ENCODE data around the gene BIVM. TPM values are rescaled to one million over a fixed set of nuclear protein-coding genes. Genes with fewer than 3 reads are reported as not detected.

The BIVM gene
- total RNA-seq, 2 donors from 2014 or later = 16.2 to 22.0 TPM

DNA sequence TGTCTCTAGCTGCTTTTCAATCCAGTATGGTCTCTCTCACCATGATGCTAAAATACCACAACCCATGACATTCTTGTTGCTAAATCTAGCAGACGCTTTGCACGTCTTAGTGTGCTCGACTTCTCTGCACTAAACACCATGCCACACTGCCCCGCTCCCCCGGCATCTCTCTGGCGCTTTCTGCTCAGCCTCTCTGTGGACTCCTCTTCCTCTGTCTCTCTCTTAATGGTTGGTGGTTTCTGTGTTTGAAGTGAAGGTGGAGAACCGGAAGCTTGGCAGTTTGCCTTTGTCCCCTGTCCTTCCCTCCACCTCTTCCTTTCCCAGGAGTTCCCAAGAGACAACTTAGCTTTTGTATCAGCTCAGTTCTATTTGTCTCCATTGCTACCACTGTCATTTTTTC lies 55.8 kb downstream of the BIVM start:
- DNase-seq (ENCODE audit: low spot score) = no peak
- Histone ChIP-seq H3K9me3 (no peaks in the 10 kb centered on the region), H3K27me3 (replicated peaks; ENCODE audit: insufficient read depth) (no peaks in the 10 kb centered on the region), H3K27ac (no peak overlapping the region), H3K36me3 (peaks cover 0 to 15% of the 10 kb centered on the region in 2 donors), H3K4me3 (no peak overlapping the region), H3K4me1 (replicated peaks) (no peaks in the 10 kb centered on the region)
- intact Hi-C loops (cut with DNase I) = no loop called here
- TF ChIP-seq POLR2AphosphoS5 (IDR thresholded peaks at IDR 0.05) (no peak), POLR2A (IDR thresholded peaks at IDR 0.05) (no peak)
- TF ChIP-seq, protein P1, sequence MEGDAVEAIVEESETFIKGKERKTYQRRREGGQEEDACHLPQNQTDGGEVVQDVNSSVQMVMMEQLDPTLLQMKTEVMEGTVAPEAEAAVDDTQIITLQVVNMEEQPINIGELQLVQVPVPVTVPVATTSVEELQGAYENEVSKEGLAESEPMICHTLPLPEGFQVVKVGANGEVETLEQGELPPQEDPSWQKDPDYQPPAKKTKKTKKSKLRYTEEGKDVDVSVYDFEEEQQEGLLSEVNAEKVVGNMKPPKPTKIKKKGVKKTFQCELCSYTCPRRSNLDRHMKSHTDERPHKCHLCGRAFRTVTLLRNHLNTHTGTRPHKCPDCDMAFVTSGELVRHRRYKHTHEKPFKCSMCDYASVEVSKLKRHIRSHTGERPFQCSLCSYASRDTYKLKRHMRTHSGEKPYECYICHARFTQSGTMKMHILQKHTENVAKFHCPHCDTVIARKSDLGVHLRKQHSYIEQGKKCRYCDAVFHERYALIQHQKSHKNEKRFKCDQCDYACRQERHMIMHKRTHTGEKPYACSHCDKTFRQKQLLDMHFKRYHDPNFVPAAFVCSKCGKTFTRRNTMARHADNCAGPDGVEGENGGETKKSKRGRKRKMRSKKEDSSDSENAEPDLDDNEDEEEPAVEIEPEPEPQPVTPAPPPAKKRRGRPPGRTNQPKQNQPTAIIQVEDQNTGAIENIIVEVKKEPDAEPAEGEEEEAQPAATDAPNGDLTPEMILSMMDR (IDR thresholded peaks at IDR 0.05) = no peak
- 87% methylated on average over 7 of the region's 7 CpGs for WGBS

DNA sequence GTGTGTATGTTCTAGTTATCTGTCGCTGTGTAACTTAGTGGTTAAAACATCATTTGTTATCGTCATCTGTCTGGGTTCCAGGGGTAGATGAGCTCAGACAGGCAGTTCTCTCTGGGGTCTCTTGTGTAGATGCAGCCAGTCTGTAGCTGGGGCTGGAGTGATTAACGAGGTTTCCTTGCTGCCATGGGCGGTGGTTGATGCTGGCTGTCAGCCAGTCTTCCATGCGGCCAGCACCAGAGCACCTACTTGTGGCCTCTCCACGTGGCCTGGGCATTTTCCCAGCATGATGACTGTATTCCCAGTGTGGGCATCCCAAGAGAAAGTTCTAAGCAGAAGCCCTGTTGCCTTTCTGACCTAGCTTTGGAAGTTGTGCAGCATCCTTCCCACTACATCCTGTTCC lies 57.6 kb downstream of the BIVM start:
- no peak for DNase-seq (ENCODE audit: low spot score)
- no peaks in the 10 kb centered on the region for H3K9me3 ChIP-seq
- peaks cover 3 to 15% of the 10 kb centered on the region in 2 donors for H3K36me3 ChIP-seq
- no peaks in the 10 kb centered on the region for H3K4me1 ChIP-seq (replicated peaks)
- no peak overlapping the region for H3K27ac ChIP-seq
- TF ChIP-seq POLR2AphosphoS5 (IDR thresholded peaks at IDR 0.05) (no peak), POLR2A (IDR thresholded peaks at IDR 0.05) (no peak)
- TF ChIP-seq, protein P1 (IDR thresholded peaks at IDR 0.05) = no peak
- no peaks in the 10 kb centered on the region for H3K27me3 ChIP-seq (replicated peaks; ENCODE audit: insufficient read depth)
- intact Hi-C loops (cut with DNase I) = no loop called here
- no peak overlapping the region for H3K4me3 ChIP-seq
- WGBS = 50% methylated on average over 6 of the region's 6 CpGs

DNA sequence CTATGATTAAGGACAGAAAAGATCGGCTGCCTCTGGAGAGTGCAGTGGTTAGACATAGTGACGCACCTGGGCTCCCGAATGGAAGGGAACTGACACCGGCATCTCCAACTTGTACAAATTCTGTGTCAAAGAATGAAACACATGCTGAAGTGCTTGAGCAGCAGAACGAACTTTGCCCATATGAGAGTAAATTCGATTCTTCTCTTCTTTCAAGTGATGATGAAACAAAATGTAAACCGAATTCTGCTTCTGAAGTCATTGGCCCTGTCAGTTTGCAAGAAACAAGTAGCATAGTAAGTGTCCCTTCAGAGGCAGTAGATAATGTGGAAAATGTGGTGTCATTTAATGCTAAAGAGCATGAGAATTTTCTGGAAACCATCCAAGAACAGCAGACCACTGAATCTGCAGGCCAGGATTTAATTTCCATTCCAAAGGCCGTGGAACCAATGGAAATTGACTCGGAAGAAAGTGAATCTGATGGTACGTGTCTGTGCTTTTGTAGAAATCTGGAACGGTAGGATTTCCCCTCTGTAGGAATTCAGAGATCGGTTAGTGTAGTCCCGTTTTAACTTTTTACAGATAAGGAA lies 63.8 kb downstream of the BIVM start:
- H3K27ac ChIP-seq = no peak overlapping the region
- no peaks in the 10 kb centered on the region for H3K27me3 ChIP-seq (replicated peaks; ENCODE audit: insufficient read depth)
- WGBS = 96% methylated on average over 13 of the region's 13 CpGs
- no peaks in the 10 kb centered on the region for H3K9me3 ChIP-seq
- no peaks in the 10 kb centered on the region for H3K4me1 ChIP-seq (replicated peaks)
- no peak for DNase-seq (ENCODE audit: low spot score)
- peaks cover 12 to 13% of the 10 kb centered on the region in 2 donors for H3K36me3 ChIP-seq
- intact Hi-C loops (cut with DNase I) = no loop called here
- H3K4me3 ChIP-seq = no peak overlapping the region
- TF ChIP-seq, protein P1 (IDR thresholded peaks at IDR 0.05) = no peak
- no peak for TF ChIP-seq POLR2AphosphoS5 (IDR thresholded peaks at IDR 0.05)
- TF ChIP-seq POLR2A (IDR thresholded peaks at IDR 0.05) = no peak

GRCh38 chr13:102863590-102863989 lies 64.7 kb downstream of the BIVM start:
- DNase-seq (ENCODE audit: low spot score) = no peak
- peaks cover 12 to 19% of the 10 kb centered on the region in 2 donors for H3K36me3 ChIP-seq
- intact Hi-C loops (cut with DNase I) = no loop called here
- H3K4me3 ChIP-seq = no peak overlapping the region
- no peak for TF ChIP-seq POLR2AphosphoS5 (IDR thresholded peaks at IDR 0.05)
- TF ChIP-seq, protein P1 (IDR thresholded peaks at IDR 0.05) = no peak
- no peak for TF ChIP-seq POLR2A (IDR thresholded peaks at IDR 0.05)
- no peaks in the 10 kb centered on the region for H3K27me3 ChIP-seq (replicated peaks; ENCODE audit: insufficient read depth)
- H3K9me3 ChIP-seq = no peaks in the 10 kb centered on the region
- no peaks in the 10 kb centered on the region for H3K4me1 ChIP-seq (replicated peaks)
- H3K27ac ChIP-seq = no peak overlapping the region
- 72% methylated on average over 4 of the region's 4 CpGs for WGBS

DNA sequence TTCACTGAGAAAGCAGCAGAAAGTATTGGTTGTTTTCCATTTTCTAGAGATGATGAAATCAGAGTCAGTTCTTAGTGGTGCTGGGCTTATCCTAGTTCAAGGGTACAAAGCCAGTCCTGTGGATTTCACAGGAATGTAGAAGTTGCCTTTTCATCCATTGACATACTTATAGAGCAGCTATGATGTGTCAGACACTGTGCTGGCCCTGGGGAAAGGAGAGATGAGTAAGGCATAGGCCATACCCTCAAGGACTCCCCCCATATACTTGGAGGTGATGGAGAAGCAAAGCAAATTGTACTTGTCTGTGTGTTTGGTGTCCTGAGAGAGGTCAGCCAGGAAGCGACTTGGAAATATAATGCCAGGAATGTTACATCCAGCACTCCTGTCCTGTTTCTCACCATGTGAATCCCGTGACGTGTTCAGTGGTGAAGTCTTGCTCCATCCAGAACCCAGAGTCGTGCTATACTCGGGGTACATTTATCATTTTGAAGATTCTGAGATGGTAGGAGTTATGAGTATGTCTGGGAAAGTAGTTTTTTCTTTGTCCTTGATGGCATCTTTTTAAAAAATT lies 69.5 kb downstream of the BIVM start:
- no peak for DNase-seq (ENCODE audit: low spot score)
- Histone ChIP-seq H3K27me3 (replicated peaks; ENCODE audit: insufficient read depth) (no peaks in the 10 kb centered on the region), H3K36me3 (peaks cover 6% of the 10 kb centered on the region in 2 donors), H3K4me1 (replicated peaks) (no peaks in the 10 kb centered on the region), H3K4me3 (no peak overlapping the region), H3K27ac (no peak overlapping the region), H3K9me3 (no peaks in the 10 kb centered on the region)
- TF ChIP-seq POLR2AphosphoS5 (IDR thresholded peaks at IDR 0.05) (no peak), POLR2A (IDR thresholded peaks at IDR 0.05) (no peak)
- TF ChIP-seq, protein P1 (IDR thresholded peaks at IDR 0.05) = no peak
- intact Hi-C loops (cut with DNase I) = no loop called here
- WGBS = 79% methylated on average over 5 of the region's 5 CpGs
